GM19023 (cell line): ENCODE data around the gene CDR2L.
"Not testable (repeated sequence)": the region's sequence is repeated elsewhere in the genome, so short reads cannot be mapped to it uniquely, and the experiment has no call there.

Source experiments
- ATAC-seq: cut with Tn5 transposase; IDR thresholded peaks from one replicate; pipeline ENCODE4 v1.9.1; 2021; ENCODE audit warnings: mild to moderate bottlenecking, moderate library complexity; ENCODE audit not compliant: unreplicated experiment

The CDR2L gene

GRCh38 chr17:74979408-74980146, 7.9 kb upstream of the CDR2L start:
- no peak for ATAC-seq

GRCh38 chr17:74981318-74981978, 6.0 kb upstream of the CDR2L start:
- ATAC-seq, result no peak

- no peak for ATAC-seq
Observed at GRCh38 chr17:74981979-74982662, 5.3 kb upstream of the CDR2L start.

GRCh38 chr17:74982663-74983313, 4.6 kb upstream of the CDR2L start:
- not testable (repeated sequence) for ATAC-seq

GRCh38 chr17:74986206-74986576, 1.2 kb upstream of the CDR2L start:
- ATAC-seq, result no peak

GRCh38 chr17:74987909-74988711, 678 bp downstream of the CDR2L start:
- ATAC-seq, result peak; percentile 45

- no peak for ATAC-seq
Observed at GRCh38 chr17:74990581-74991105, 3.2 kb downstream of the CDR2L start.

GRCh38 chr17:74992223-74992622, 4.8 kb downstream of the CDR2L start:
- no peak for ATAC-seq

GRCh38 chr17:74994440-74994839, 7.0 kb downstream of the CDR2L start:
- no peak for ATAC-seq

- ATAC-seq, result no peak
Observed at GRCh38 chr17:74995847-74996246, 8.4 kb downstream of the CDR2L start.

GRCh38 chr17:74998783-74999182, 11.4 kb downstream of the CDR2L start:
- no peak for ATAC-seq

- ATAC-seq, result no peak
Observed at GRCh38 chr17:74999523-74999922, 12.1 kb downstream of the CDR2L start.

- ATAC-seq, result no peak
Observed at GRCh38 chr17:75001915-75002843, 14.7 kb downstream of the CDR2L start.

GRCh38 chr17:75003070-75003956, 15.9 kb downstream of the CDR2L start:
- no peak for ATAC-seq

- no peak for ATAC-seq
Observed at GRCh38 chr17:75003957-75004355, 16.5 kb downstream of the CDR2L start.

GRCh38 chr17:75004371-75004770, 16.9 kb downstream of the CDR2L start:
- no peak for ATAC-seq

- ATAC-seq, result no peak
Observed at GRCh38 chr17:75005291-75005690, 17.9 kb downstream of the CDR2L start.

GRCh38 chr17:75006084-75006483, 18.7 kb downstream of the CDR2L start:
- ATAC-seq, result not testable (repeated sequence)
